PFSK-1 (cell line): ENCODE measurements around the gene KSR2.

ENCODE experiments used
- FOXP2 ChIP-seq: optimal IDR thresholded peaks from 2 replicates; pipeline ENCODE3; 2011; ENCODE audit warnings: borderline replicate concordance, control low read depth, inconsistent platforms; ENCODE audit not compliant: insufficient read depth; ENCODE audit errors: extremely low read length, extremely low read depth
- POLR2AphosphoS5 ChIP-seq: IDR thresholded peaks from 2 replicates; pipeline ENCODE4 v1.6.1; 2012; ENCODE audit warnings: low read depth, mild to moderate bottlenecking, control low read depth, low read length, moderate library complexity
- REST ChIP-seq, 2 experiments: IDR thresholded peaks; 2 replicates each; pipeline versions ENCODE4 v1.6.1 to v1.8.0; 2011 to 2012; ENCODE audit warnings: low read depth in 2 of 2, low read length in 2 of 2, control low read depth in 1 of 2, inconsistent platforms in 1 of 2, mild to moderate bottlenecking in 1 of 2, moderate library complexity in 1 of 2; ENCODE audit not compliant: insufficient read depth in 1 of 2
- SIN3A ChIP-seq: IDR thresholded peaks from 2 replicates; pipeline ENCODE4 v1.6.1; 2012; ENCODE audit warnings: mild to moderate bottlenecking, low read length, moderate library complexity, borderline replicate concordance; ENCODE audit not compliant: insufficient read depth
- TAF1 ChIP-seq: IDR thresholded peaks from 2 replicates; pipeline ENCODE4 v1.6.1; 2012; ENCODE audit warnings: low read length, control low read depth, borderline replicate concordance; ENCODE audit not compliant: insufficient read depth

The KSR2 gene

DNA sequence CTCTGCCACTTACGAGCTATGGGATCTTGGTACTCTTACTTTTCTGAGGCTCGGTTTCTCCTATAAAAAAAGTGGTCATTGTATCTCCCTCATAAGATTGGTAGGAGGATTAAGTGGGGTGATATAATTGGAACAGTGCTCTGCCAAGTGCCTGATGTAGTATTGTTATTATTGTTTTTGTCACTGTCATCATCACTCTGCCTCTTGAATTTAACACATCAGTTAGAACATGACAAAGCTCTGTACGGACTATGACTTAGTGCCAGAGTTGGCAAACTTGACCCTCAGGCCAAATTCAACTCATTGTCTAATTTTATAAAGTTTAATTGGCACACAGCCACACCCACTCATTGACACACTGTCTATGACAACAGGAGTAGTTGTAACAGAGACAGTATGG is 378.4 kb downstream of the KSR2 start:
- TF ChIP-seq POLR2AphosphoS5 = no peak
- no peak for TF ChIP-seq REST (IDR thresholded peaks at IDR 0.05; ENCODE audit: insufficient read depth in 1 of 2, low read depth in 2 of 2, low read length in 2 of 2)
- TF ChIP-seq SIN3A = no peak
- no peak for TF ChIP-seq TAF1
- TF ChIP-seq FOXP2 = no peak

GRCh38 chr12:117589021-117589420 is 379.8 kb downstream of the KSR2 start:
- TF ChIP-seq POLR2AphosphoS5 = no peak
- TF ChIP-seq TAF1 = no peak
- TF ChIP-seq REST (IDR thresholded peaks at IDR 0.05; ENCODE audit: insufficient read depth in 1 of 2, low read depth in 2 of 2, low read length in 2 of 2) = no peak
- no peak for TF ChIP-seq SIN3A
- no peak for TF ChIP-seq FOXP2

DNA sequence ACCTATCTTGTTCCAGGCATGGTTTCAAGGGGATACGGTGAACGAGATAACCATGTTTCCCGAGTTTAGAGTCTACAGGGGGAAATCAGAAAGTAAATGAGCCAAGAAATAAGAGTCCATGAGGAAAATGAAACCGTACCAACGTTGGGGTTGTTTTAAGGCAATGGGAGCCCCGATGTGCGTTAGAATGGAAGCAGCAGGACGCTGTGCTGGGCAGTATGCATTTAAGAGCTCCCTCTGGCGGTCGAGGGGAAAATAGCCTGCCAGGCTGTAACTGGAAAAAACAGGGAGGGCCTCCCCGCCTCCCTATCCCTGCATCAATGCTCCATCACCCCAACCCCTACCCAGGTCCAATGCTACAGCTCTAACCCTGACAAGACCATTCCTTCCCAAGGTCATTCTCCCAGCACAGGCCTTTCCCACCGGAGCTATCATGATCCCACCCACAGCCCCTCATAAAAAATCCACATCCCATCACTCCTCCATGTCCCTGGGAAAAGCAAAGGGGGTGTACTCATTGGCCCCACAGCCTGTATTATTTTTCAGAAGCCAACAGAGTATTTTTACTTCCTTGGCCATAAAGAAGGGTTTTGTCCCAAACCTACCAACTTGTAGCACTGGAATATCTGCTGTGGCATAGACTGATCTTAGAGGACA is 381.0 kb downstream of the KSR2 start:
- TF ChIP-seq TAF1 (no peak), FOXP2 (no peak), REST (IDR thresholded peaks at IDR 0.05; ENCODE audit: insufficient read depth in 1 of 2, low read depth in 2 of 2, low read length in 2 of 2) (no peak), SIN3A (no peak), POLR2AphosphoS5 (no peak)

GRCh38 chr12:117583677-117584225 is 385.0 kb downstream of the KSR2 start:
- TF ChIP-seq POLR2AphosphoS5 (no peak), TAF1 (no peak), REST (IDR thresholded peaks at IDR 0.05; ENCODE audit: insufficient read depth in 1 of 2, low read depth in 2 of 2, low read length in 2 of 2) (no peak), FOXP2 (no peak), SIN3A (no peak)
